Measurements from ENCODE around the gene SLC7A5.
"Not testable (repeated sequence)": the region's sequence is repeated elsewhere in the genome, so short reads cannot be mapped to it uniquely, and the experiment has no call there.

GRCh38 chr16:87894005-87894404 is 24.7 kb upstream of the SLC7A5 start:
- TF ChIP-seq CTCF (conservative IDR thresholded peaks at IDR 0.05); ZFX (IDR thresholded peaks at IDR 0.05): not testable (repeated sequence)

Data from C4-2B (cell line).